SK-N-SH treated with all-trans-retinoic acid at 6 μM for 48 hours (cell line): Measurements from ENCODE around the gene ASS1.

ENCODE experiments used
- BACH2 ChIP-seq: fragments of 250-450 bp; sonication (Bioruptor Pico); IDR thresholded peaks from 2 replicates; pipeline ENCODE4 v1.9.0; 2021; ENCODE audit warnings: mild to moderate bottlenecking, borderline replicate concordance
- CSDC2 ChIP-seq: fragments of 250-450 bp; sonication (Bioruptor Pico); IDR thresholded peaks from 2 replicates; pipeline ENCODE4 v1.5.0; 2020; ENCODE audit warnings: mild to moderate bottlenecking, moderate library complexity
- CSRNP3 ChIP-seq: fragments of 250-450 bp; sonication (Bioruptor Pico); IDR thresholded peaks from 2 replicates; pipeline ENCODE4 v1.5.1; 2021; ENCODE audit warnings: mild to moderate bottlenecking, moderate library complexity
- ISL1 ChIP-seq: fragments of 250-450 bp; sonication (Bioruptor Pico); IDR thresholded peaks from 2 replicates; pipeline ENCODE4 v2.1.2; 2022; ENCODE audit warnings: mild to moderate bottlenecking, moderate library complexity
- OSR1 ChIP-seq: fragments of 250-450 bp; sonication (Bioruptor Pico); IDR thresholded peaks from 2 replicates; pipeline ENCODE4 v1.8.0; 2022; ENCODE audit warnings: moderate library complexity, mild to moderate bottlenecking, inconsistent platforms
- PATZ1 ChIP-seq: fragments of 250-450 bp; sonication (Bioruptor Pico); IDR thresholded peaks from 2 replicates; pipeline ENCODE4 v1.8.0; 2020; ENCODE audit warnings: mild to moderate bottlenecking, moderate library complexity, borderline replicate concordance
- PPARA ChIP-seq: fragments of 250-450 bp; sonication (Bioruptor Pico); IDR thresholded peaks from 2 replicates; pipeline ENCODE4 v1.5.0; 2020; ENCODE audit warnings: mild to moderate bottlenecking, borderline replicate concordance
- SNAI2 ChIP-seq: fragments of 250-450 bp; sonication (Bioruptor Pico); IDR thresholded peaks from 2 replicates; pipeline ENCODE4 v1.5.0; 2020; ENCODE audit warnings: mild to moderate bottlenecking, moderate library complexity
- TOX ChIP-seq: fragments of 250-450 bp; sonication (Bioruptor Pico); IDR thresholded peaks from 2 replicates; pipeline ENCODE4 v1.8.0; 2021; ENCODE audit warnings: mild to moderate bottlenecking, moderate library complexity, borderline replicate concordance
- ZC3H10 ChIP-seq: fragments of 250-450 bp; sonication (Bioruptor Pico); IDR thresholded peaks from 2 replicates; pipeline ENCODE4 v1.5.1; 2021; ENCODE audit warnings: mild to moderate bottlenecking, moderate library complexity
- ZFP3 ChIP-seq: fragments of 250-450 bp; sonication (Bioruptor Pico); IDR thresholded peaks from 2 replicates; pipeline ENCODE4 v1.5.0; 2020; ENCODE audit warnings: mild to moderate bottlenecking, moderate library complexity
- ZNF565 ChIP-seq: fragments of 450-650 bp; formaldehyde crosslinking; conservative IDR thresholded peaks from 2 replicates; pipeline ENCODE4 v1.5.0; 2020; ENCODE audit warnings: low read depth, mild to moderate bottlenecking, moderate library complexity
- ZNF70 ChIP-seq: fragments of 450-650 bp; formaldehyde crosslinking; IDR thresholded peaks from 2 replicates; pipeline ENCODE4 v1.5.0; 2020; ENCODE audit warnings: mild to moderate bottlenecking, moderate library complexity
- ZNF8 ChIP-seq: fragments of 450-650 bp; formaldehyde crosslinking; IDR thresholded peaks from 2 replicates; pipeline ENCODE4 v1.5.0; 2020; ENCODE audit warnings: mild to moderate bottlenecking, moderate library complexity

GRCh38 chr9:130498298-130498917 is 53.6 kb downstream of the ASS1 start:
- no peak for TF ChIP-seq SNAI2 (CRISPR knock-in tag)
- TF ChIP-seq ZNF8 (CRISPR knock-in tag), result no peak
- no peak for TF ChIP-seq PATZ1
- no peak for TF ChIP-seq CSDC2 (CRISPR knock-in tag)
- no peak for TF ChIP-seq ZFP3
- TF ChIP-seq TOX (CRISPR knock-in tag), result no peak
- no peak for TF ChIP-seq ZC3H10 (CRISPR knock-in tag)
- TF ChIP-seq ZNF70 (CRISPR knock-in tag), result no peak
- no peak for TF ChIP-seq ISL1 (CRISPR knock-in tag)
- no peak for TF ChIP-seq ZNF565
- no peak for TF ChIP-seq CSRNP3
- TF ChIP-seq BACH2 (CRISPR knock-in tag), result no peak
- no peak for TF ChIP-seq OSR1 (CRISPR knock-in tag)
- TF ChIP-seq PPARA (CRISPR knock-in tag), result no peak
